Measurements from ENCODE around the gene RRAD.
A peak's percentile ranks its signal among the peaks of the same experiment; 100 is the strongest.
"Not testable (repeated sequence)": the region's sequence is repeated elsewhere in the genome, so short reads cannot be mapped to it uniquely, and the experiment has no call there.

Gene RRAD

DNA sequence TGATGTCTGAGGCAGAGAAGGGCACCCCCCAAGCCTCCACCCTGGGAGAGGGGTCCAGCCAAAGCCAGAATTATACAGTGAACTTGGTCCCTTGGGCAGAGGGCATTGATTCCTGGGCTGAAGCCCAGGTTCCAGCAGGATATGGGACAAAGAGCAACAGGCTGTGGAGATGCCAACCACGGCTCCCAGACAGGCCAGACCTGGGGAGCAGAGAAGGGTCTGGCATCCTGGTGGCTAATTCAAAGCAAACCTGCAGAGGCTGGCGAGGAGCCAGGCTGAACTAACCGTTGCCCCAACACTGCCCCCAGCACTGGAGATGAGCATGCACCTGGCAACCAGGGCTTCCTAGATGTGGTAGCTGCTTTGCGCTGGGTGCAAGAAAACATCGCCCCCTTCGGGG is 38.7 kb upstream of the RRAD start:
- TF ChIP-seq, protein P1, sequence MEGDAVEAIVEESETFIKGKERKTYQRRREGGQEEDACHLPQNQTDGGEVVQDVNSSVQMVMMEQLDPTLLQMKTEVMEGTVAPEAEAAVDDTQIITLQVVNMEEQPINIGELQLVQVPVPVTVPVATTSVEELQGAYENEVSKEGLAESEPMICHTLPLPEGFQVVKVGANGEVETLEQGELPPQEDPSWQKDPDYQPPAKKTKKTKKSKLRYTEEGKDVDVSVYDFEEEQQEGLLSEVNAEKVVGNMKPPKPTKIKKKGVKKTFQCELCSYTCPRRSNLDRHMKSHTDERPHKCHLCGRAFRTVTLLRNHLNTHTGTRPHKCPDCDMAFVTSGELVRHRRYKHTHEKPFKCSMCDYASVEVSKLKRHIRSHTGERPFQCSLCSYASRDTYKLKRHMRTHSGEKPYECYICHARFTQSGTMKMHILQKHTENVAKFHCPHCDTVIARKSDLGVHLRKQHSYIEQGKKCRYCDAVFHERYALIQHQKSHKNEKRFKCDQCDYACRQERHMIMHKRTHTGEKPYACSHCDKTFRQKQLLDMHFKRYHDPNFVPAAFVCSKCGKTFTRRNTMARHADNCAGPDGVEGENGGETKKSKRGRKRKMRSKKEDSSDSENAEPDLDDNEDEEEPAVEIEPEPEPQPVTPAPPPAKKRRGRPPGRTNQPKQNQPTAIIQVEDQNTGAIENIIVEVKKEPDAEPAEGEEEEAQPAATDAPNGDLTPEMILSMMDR (IDR thresholded peaks at IDR 0.05; ENCODE audit: control insufficient read depth, insufficient read depth, low read depth, low read length, missing control alignments) = no peak
- no peak for DNase-seq (ENCODE audit: low read depth)
- no peak overlapping the region for H3K4me3 ChIP-seq (ENCODE audit: control insufficient read depth, low read depth, low read length)

DNA sequence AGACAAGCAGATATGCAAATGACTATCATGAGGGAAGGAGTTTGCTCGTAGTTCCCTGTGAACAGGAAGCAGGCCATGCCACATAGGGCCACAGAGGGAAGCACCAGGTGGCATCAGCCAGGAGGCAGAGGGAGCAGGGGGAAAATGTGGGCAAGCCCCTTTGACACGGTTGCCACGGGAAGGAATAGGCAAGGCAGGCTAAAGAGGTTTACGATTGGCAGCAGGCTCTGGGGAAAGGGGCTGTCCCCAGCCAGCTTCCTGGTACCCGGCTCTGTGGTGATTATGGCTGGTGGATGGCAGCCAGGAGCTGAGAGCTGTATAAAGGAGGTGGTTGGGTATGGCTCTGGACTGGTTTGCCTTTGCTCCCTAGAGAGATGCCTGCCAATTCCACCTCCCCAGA is 36.6 kb upstream of the RRAD start:
- DNase-seq (ENCODE audit: low read depth) = no peak
- H3K4me3 ChIP-seq (ENCODE audit: control insufficient read depth, low read depth, low read length) = no peak overlapping the region

DNA sequence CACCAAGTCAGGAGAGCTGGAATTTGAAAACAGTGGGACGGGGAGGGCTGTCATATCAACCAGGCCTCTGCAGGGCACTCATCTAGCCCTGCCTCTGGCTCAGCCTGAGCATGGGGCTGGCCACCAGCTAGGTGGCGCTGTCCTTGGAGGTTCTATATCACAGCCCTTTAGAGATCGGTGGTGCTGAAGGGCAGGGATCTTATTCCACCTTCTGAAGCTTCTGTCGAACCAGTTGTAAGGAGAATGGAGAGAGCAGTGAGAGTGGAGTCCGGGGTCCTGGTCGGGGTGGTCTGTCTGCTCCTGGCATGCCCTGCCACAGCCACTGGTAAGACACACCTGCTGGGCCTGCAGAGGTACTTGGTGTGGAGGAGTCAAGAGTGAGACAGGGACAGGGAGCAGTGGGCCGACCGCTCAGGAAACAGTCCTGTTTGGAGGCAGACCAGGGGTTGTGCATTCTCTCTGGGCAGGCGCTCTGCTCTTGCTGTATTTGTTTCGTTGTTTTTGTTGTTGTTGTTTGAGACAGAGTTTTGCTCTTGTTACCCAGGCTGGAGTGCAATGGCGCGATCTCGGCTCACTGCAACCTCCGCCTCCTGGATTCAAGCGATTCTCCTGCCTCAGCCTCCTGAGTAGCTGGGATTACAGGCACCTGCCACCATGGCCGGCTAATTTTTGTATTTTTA is 35.9 kb upstream of the RRAD start, which contains the start of gene CES3:
Gene CES3 (plus strand): TSS at position 202 of the 680 bp plus-strand sequence. CDS start 42 bp downstream, at position 244.
- TF ChIP-seq, protein P1 (IDR thresholded peaks at IDR 0.05; ENCODE audit: control insufficient read depth, insufficient read depth, low read depth, low read length, missing control alignments) = peak; percentile 89
- no peak for DNase-seq (ENCODE audit: low read depth)
- no peak within 1 kb of the TSS for H3K4me3 ChIP-seq (ENCODE audit: control insufficient read depth, low read depth, low read length)

More for the DNA sequence above, 36.6 kb upstream of the RRAD start:
- TF ChIP-seq, protein P1 (IDR thresholded peaks at IDR 0.05; ENCODE audit: control insufficient read depth, insufficient read depth, low read depth, low read length, missing control alignments) = no peak

DNA sequence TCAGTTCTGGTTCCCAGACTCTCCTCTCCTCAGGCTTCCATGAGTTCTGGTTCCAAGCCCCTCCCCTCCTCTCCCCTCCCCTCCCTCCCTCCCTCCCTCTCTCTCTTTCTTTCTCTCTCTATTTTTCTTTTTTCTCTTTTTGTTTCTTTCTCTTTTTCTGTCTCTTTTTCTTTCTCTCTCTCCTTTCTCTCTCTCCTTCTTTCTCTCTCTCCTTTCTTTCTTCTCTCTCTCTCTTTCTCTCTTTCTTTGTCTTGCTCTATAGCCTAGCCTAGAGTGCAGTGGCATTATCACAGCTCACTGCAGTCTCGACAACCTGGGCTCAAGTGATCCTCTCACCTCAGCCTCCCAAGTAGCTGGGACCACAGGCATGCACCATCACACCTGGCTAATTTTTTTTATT is 34.9 kb upstream of the RRAD start:
- DNase-seq (ENCODE audit: low read depth) = no peak
- H3K4me3 ChIP-seq (ENCODE audit: control insufficient read depth, low read depth, low read length) = no peak overlapping the region
- TF ChIP-seq, protein P1 (IDR thresholded peaks at IDR 0.05; ENCODE audit: control insufficient read depth, insufficient read depth, low read depth, low read length, missing control alignments) = no peak

DNA sequence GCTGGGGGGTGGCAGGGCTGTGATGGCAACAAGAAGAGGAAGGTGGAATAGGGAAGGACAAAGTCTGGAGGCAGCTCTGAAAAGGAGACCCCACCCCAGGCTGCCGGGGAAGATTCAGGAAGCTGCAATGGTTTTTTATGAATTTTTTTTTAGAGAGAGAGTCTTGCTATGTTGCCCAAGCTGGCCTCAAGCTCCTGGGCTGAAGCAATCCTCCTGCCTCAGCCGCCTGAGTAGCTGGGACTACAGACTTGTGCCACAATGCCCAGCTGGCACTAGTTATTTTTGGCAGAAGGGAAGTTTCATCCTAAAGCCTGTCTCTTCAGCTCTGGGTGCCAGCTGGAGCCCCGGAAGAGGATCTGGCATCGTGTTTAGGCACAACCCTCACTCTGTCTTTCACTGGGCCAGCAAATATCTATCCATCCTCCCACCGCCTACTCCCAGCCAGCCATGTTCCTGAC is 34.4 kb upstream of the RRAD start:
- H3K4me3 ChIP-seq (ENCODE audit: control insufficient read depth, low read depth, low read length) = no peak overlapping the region
- TF ChIP-seq, protein P1 (IDR thresholded peaks at IDR 0.05; ENCODE audit: control insufficient read depth, insufficient read depth, low read depth, low read length, missing control alignments) = no peak
- no peak for DNase-seq (ENCODE audit: low read depth)

DNA sequence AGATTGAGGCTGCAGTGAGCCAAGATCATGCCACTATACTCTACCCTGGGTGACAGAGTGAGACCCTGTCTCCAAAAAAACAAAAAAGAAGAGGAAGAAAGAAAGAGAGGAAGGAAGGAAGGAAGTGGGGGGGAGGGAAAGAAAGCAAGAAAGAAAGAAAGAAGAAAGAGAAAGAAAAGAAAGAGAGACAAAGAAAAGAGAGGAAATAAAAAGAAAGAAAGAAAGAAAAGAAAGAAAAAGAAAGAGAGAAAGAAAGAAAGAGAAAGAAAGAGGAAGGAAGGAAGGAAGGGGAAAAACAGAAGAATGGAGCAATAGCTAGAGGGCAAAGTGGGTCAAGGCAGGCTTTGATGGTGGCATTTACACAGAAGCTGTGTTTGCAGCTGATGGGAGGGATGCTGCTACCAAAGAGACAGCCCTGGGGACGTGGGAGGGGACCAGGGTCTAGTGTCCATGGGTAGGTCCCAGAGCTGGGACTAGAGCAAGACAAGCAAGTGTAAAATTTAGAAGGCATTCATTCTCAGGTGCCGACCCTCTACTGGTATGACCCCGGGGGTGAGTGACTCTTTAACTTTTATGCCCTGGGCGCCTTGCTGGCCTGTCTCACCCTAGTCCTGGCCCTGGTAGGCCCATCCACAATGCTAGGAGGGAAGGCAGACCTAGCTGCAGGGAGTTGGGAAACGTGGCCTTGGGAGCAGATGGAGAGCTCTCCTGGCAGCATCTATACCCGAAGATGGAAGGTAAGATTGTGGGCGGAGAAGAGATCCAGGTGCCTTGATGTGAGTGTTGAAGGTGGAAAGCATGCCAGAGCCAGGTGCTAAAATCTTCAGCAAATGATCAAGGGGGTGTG is 33.7 kb upstream of the RRAD start:
- TF ChIP-seq, protein P1 (IDR thresholded peaks at IDR 0.05; ENCODE audit: control insufficient read depth, insufficient read depth, low read depth, low read length, missing control alignments) = no peak
- no peak for DNase-seq (ENCODE audit: low read depth)

DNA sequence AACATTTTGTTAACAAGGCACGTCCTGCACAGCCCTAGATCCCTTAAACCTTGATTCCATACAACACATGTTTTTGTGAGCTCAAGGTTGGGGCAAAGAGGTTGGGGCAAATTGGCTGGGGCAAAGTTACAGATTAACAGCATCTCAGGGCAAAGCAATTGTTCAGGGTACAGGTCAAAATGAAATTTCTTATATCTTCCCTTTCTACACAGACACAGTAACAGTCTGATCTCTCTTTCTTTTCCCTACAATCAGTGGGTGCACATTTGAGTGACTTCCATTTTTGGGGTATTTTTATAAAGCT is 30.8 kb upstream of the RRAD start:
- DNase-seq (ENCODE audit: low read depth); H3K4me3 ChIP-seq (ENCODE audit: control insufficient read depth, low read depth, low read length): not testable (repeated sequence)

More for the DNA sequence above, 33.7 kb upstream of the RRAD start:
- H3K4me3 ChIP-seq (ENCODE audit: control insufficient read depth, low read depth, low read length) = no peak overlapping the region

DNA sequence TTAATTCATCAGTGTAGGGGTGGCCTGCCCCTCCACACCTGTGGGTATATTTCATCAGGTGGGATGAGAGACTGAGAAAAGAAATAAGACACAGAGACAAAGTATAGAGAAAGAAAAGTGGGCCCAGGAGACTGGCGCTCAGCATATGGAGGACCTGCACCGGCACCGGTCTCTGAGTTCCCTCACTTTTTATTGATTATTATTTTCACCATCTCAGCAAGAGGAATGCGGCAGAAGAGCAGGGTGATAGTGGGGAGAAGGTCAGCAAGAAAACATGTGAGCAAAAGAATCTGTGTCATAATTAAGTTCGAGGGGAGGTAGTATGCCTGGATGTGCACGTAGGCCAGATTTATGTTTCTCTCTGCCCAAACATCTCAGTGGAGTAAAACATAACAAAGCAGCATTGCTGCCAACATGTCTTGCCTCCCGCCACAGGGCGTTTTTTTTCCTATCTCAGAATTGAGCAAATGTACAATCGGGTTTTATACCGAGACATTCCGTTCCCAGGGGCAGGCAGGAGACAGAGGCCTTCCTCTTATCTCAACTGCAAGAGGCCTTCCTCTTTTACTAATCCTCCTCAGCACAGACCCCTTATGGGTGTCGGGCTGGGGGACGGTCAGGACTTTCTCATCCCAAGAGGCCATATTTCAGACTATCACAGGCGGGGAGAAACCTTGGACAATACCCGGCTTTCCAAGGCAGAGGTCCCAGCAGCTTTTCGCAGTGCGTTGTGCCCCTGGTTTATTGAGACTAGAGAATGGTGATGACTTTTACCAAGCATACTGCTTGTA is 30.2 kb upstream of the RRAD start:
- not testable (repeated sequence) for H3K4me3 ChIP-seq (ENCODE audit: control insufficient read depth, low read depth, low read length); DNase-seq (ENCODE audit: low read depth)

All from AG09309 (cell line).